ENCODE results near the gene TNNT1.
"Not testable (repeated sequence)": the region's sequence is repeated elsewhere in the genome, so short reads cannot be mapped to it uniquely, and the experiment has no call there.

Gene TNNT1

GRCh38 chr19:55158423-55158822, 9.4 kb upstream of the TNNT1 start:
- DNase-seq: no peak
- no peak overlapping the region for H4K8ac ChIP-seq (ENCODE audit: low read depth, low read length)
- H3K4ac ChIP-seq (ENCODE audit: low read depth, low read length): no peak overlapping the region
- H3K4me1 ChIP-seq (ENCODE audit: control insufficient read depth, low read depth, low read length): no peaks in the 10 kb centered on the region
- H3K9ac ChIP-seq (ENCODE audit: low read length): no peak overlapping the region
- no peaks in the 10 kb centered on the region for H3K79me2 ChIP-seq (ENCODE audit: control insufficient read depth, insufficient read depth, low read length)
- no CpG with 5 or more reads among the region's 4 CpGs for WGBS (ENCODE audit: extremely low coverage, insufficient coverage, low lambda C conversion rate)
- H3K79me1 ChIP-seq (ENCODE audit: low read length): no peaks in the 10 kb centered on the region
- no peak overlapping the region for H3K18ac ChIP-seq (ENCODE audit: low read length)
- no peak overlapping the region for H2BK15ac ChIP-seq (replicated peaks; ENCODE audit: low read depth)
- H3K36me3 ChIP-seq (ENCODE audit: control insufficient read depth, insufficient read depth, low read length): no peaks in the 10 kb centered on the region
- no peak overlapping the region for H3K4me2 ChIP-seq (ENCODE audit: low read length)
- H3K27me3 ChIP-seq (ENCODE audit: insufficient read depth, low read length, poor library complexity): peaks cover 6% of the 10 kb centered on the region
- no peak overlapping the region for H2BK5ac ChIP-seq (ENCODE audit: low read length)
- no peak overlapping the region for H2AK5ac ChIP-seq (ENCODE audit: low read length)
- no peak overlapping the region for H3K4me3 ChIP-seq (ENCODE audit: low read length)
- H3K27ac ChIP-seq (ENCODE audit: low read depth, low read length): no peak overlapping the region
- H3K23ac ChIP-seq (ENCODE audit: low read length): no peak overlapping the region
- H3K56ac ChIP-seq (ENCODE audit: low read length): no peak overlapping the region
- no peak overlapping the region for H2BK120ac ChIP-seq (ENCODE audit: low read depth, low read length)
- no peak overlapping the region for H4K5ac ChIP-seq (ENCODE audit: low read length)

GRCh38 chr19:55157064-55157908, 8.3 kb upstream of the TNNT1 start, which contains the start of gene TNNI3:
Gene TNNI3, minus strand, starts transcription at chr19:55157732. Its CDS starts 143 bp downstream, at chr19:55157589.
- H2AK5ac ChIP-seq (ENCODE audit: low read length): no peak within 1 kb of the TSS
- H3K23ac ChIP-seq (ENCODE audit: low read length): peak within 1 kb of the TSS; percentile 57
- no peak within 1 kb of the TSS for H2BK5ac ChIP-seq (ENCODE audit: low read length)
- no peak within 1 kb of the TSS for H3K9ac ChIP-seq (ENCODE audit: low read length)
- no peak within 1 kb of the TSS for H4K8ac ChIP-seq (ENCODE audit: low read depth, low read length)
- H3K56ac ChIP-seq (ENCODE audit: low read length): peak within 1 kb of the TSS; percentile 56
- no peak within 1 kb of the TSS for H3K4ac ChIP-seq (ENCODE audit: low read depth, low read length)
- H3K4me1 ChIP-seq (ENCODE audit: control insufficient read depth, low read depth, low read length): no peaks in the 10 kb centered on the region
- peak within 1 kb of the TSS; percentile 14 for H3K4me2 ChIP-seq (ENCODE audit: low read length)
- DNase-seq: no peak
- H3K18ac ChIP-seq (ENCODE audit: low read length): no peak within 1 kb of the TSS
- no CpG with 5 or more reads among the region's 39 CpGs for WGBS (ENCODE audit: extremely low coverage, insufficient coverage, low lambda C conversion rate)
- H3K79me2 ChIP-seq (ENCODE audit: control insufficient read depth, insufficient read depth, low read length): no peaks in the 10 kb centered on the region
- no peaks in the 10 kb centered on the region for H3K79me1 ChIP-seq (ENCODE audit: low read length)
- H4K5ac ChIP-seq (ENCODE audit: low read length): no peak within 1 kb of the TSS
- H2BK120ac ChIP-seq (ENCODE audit: low read depth, low read length): no peak within 1 kb of the TSS
- H3K36me3 ChIP-seq (ENCODE audit: control insufficient read depth, insufficient read depth, low read length): no peaks in the 10 kb centered on the region
- peaks cover 6% of the 10 kb centered on the region for H3K27me3 ChIP-seq (ENCODE audit: insufficient read depth, low read length, poor library complexity)
- no peak within 1 kb of the TSS for H3K4me3 ChIP-seq (ENCODE audit: low read length)
- no peak within 1 kb of the TSS for H3K27ac ChIP-seq (ENCODE audit: low read depth, low read length)
- H2BK15ac ChIP-seq (replicated peaks; ENCODE audit: low read depth): no peak within 1 kb of the TSS

- Histone ChIP-seq H3K79me2 (ENCODE audit: control insufficient read depth, insufficient read depth, low read length) (no peaks in the 10 kb centered on the region), H3K4me3 (ENCODE audit: low read length) (peak overlapping the region; percentile 26), H3K4me1 (ENCODE audit: control insufficient read depth, low read depth, low read length) (no peaks in the 10 kb centered on the region), H3K36me3 (ENCODE audit: control insufficient read depth, insufficient read depth, low read length) (no peaks in the 10 kb centered on the region), H2BK15ac (replicated peaks; ENCODE audit: low read depth) (no peak overlapping the region), H3K27me3 (ENCODE audit: insufficient read depth, low read length, poor library complexity) (no peaks in the 10 kb centered on the region), H3K18ac (ENCODE audit: low read length) (no peak overlapping the region), H4K5ac (ENCODE audit: low read length) (no peak overlapping the region), H3K23ac (ENCODE audit: low read length) (peak overlapping the region; percentile 57), H3K79me1 (ENCODE audit: low read length) (no peaks in the 10 kb centered on the region), H3K4ac (ENCODE audit: low read depth, low read length) (no peak overlapping the region), H3K4me2 (ENCODE audit: low read length) (peak overlapping the region; percentile 67), H2BK5ac (ENCODE audit: low read length) (no peak overlapping the region), H2BK120ac (ENCODE audit: low read depth, low read length) (no peak overlapping the region), H4K8ac (ENCODE audit: low read depth, low read length) (no peak overlapping the region), H2AK5ac (ENCODE audit: low read length) (no peak overlapping the region), H3K27ac (ENCODE audit: low read depth, low read length) (no peak overlapping the region), H3K9ac (ENCODE audit: low read length) (peak overlapping the region; percentile 63), H3K56ac (ENCODE audit: low read length) (peak overlapping the region; percentile 81)
- peak; percentile 91 for DNase-seq
- no CpG with 5 or more reads among the region's 52 CpGs for WGBS (ENCODE audit: extremely low coverage, insufficient coverage, low lambda C conversion rate)
Observed at GRCh38 chr19:55156202-55157063, 7.4 kb upstream of the TNNT1 start.

- peak overlapping the region; percentile 81 for H3K56ac ChIP-seq (ENCODE audit: low read length)
Observed at GRCh38 chr19:55155784-55156183, 6.8 kb upstream of the TNNT1 start.

GRCh38 chr19:55153652-55154264, 4.8 kb upstream of the TNNT1 start:
- H3K79me2 ChIP-seq (ENCODE audit: control insufficient read depth, insufficient read depth, low read length): no peaks in the 10 kb centered on the region
- WGBS (ENCODE audit: extremely low coverage, insufficient coverage, low lambda C conversion rate): no CpG with 5 or more reads among the region's 12 CpGs
- no peak overlapping the region for H3K23ac ChIP-seq (ENCODE audit: low read length)
- H3K79me1 ChIP-seq (ENCODE audit: low read length): no peaks in the 10 kb centered on the region
- H2BK120ac ChIP-seq (ENCODE audit: low read depth, low read length): no peak overlapping the region
- no peak overlapping the region for H3K27ac ChIP-seq (ENCODE audit: low read depth, low read length)
- H2AK5ac ChIP-seq (ENCODE audit: low read length): no peak overlapping the region
- no peak for DNase-seq
- no peaks in the 10 kb centered on the region for H3K4me1 ChIP-seq (ENCODE audit: control insufficient read depth, low read depth, low read length)
- H4K8ac ChIP-seq (ENCODE audit: low read depth, low read length): no peak overlapping the region
- H3K4ac ChIP-seq (ENCODE audit: low read depth, low read length): no peak overlapping the region
- H3K4me3 ChIP-seq (ENCODE audit: low read length): no peak overlapping the region
- H2BK15ac ChIP-seq (replicated peaks; ENCODE audit: low read depth): no peak overlapping the region
- no peak overlapping the region for H2BK5ac ChIP-seq (ENCODE audit: low read length)
- H4K5ac ChIP-seq (ENCODE audit: low read length): no peak overlapping the region
- no peak overlapping the region for H3K4me2 ChIP-seq (ENCODE audit: low read length)
- H3K56ac ChIP-seq (ENCODE audit: low read length): no peak overlapping the region
- H3K18ac ChIP-seq (ENCODE audit: low read length): no peak overlapping the region
- H3K36me3 ChIP-seq (ENCODE audit: control insufficient read depth, insufficient read depth, low read length): no peaks in the 10 kb centered on the region
- no peaks in the 10 kb centered on the region for H3K27me3 ChIP-seq (ENCODE audit: insufficient read depth, low read length, poor library complexity)
- H3K9ac ChIP-seq (ENCODE audit: low read length): no peak overlapping the region

More at GRCh38 chr19:55155784-55156183, 6.8 kb upstream of the TNNT1 start:
- not testable (repeated sequence) for H3K36me3 ChIP-seq (ENCODE audit: control insufficient read depth, insufficient read depth, low read length); H2AK5ac ChIP-seq (ENCODE audit: low read length); H2BK120ac ChIP-seq (ENCODE audit: low read depth, low read length); H2BK15ac ChIP-seq (replicated peaks; ENCODE audit: low read depth); H4K8ac ChIP-seq (ENCODE audit: low read depth, low read length); H3K4me3 ChIP-seq (ENCODE audit: low read length); H3K27me3 ChIP-seq (ENCODE audit: insufficient read depth, low read length, poor library complexity); H3K27ac ChIP-seq (ENCODE audit: low read depth, low read length); H3K4me1 ChIP-seq (ENCODE audit: control insufficient read depth, low read depth, low read length); H4K5ac ChIP-seq (ENCODE audit: low read length); H2BK5ac ChIP-seq (ENCODE audit: low read length); H3K79me2 ChIP-seq (ENCODE audit: control insufficient read depth, insufficient read depth, low read length); H3K79me1 ChIP-seq (ENCODE audit: low read length); H3K4ac ChIP-seq (ENCODE audit: low read depth, low read length); H3K23ac ChIP-seq (ENCODE audit: low read length); H3K18ac ChIP-seq (ENCODE audit: low read length); DNase-seq
- H3K9ac ChIP-seq (ENCODE audit: low read length): peak overlapping the region; percentile 63
- H3K4me2 ChIP-seq (ENCODE audit: low read length): peak overlapping the region; percentile 67
- WGBS (ENCODE audit: extremely low coverage, insufficient coverage, low lambda C conversion rate): no CpG with 5 or more reads among the region's 5 CpGs

Measured in mesendoderm (in vitro differentiated cells).